Nephron (organoid): Measurements from ENCODE around the gene CLC.

Experiments used
- H3K27ac Mint-ChIP-seq, 3 experiments: 2 replicates each; pipeline ENCODE4 v1.8.0; 2020; ENCODE audit warnings: mixed read lengths in 3 of 3, mild to moderate bottlenecking in 2 of 3, moderate library complexity in 1 of 3
- H3K27me3 Mint-ChIP-seq: 2 replicates; pipeline ENCODE4 v1.8.0; 2021; ENCODE audit warnings: low read depth, mild to moderate bottlenecking, moderate library complexity, mixed read lengths
- H3K36me3 Mint-ChIP-seq: 2 replicates; pipeline ENCODE4 v1.8.0; 2020; ENCODE audit warnings: low read depth, mixed read lengths
- H3K4me1 Mint-ChIP-seq: 2 replicates; pipeline ENCODE4 v1.8.0; 2020; ENCODE audit warnings: mixed read lengths
- H3K4me3 Mint-ChIP-seq, 3 experiments: 2 replicates each; pipeline ENCODE4 v1.8.0; 2020; ENCODE audit warnings: mild to moderate bottlenecking in 3 of 3, mixed read lengths in 3 of 3, moderate library complexity in 2 of 3
- H3K9me3 Mint-ChIP-seq: 2 replicates; pipeline ENCODE4 v1.8.0; 2020; ENCODE audit warnings: mixed read lengths
- TF ChIP-seq, protein P1 (sequence below), 3 experiments: fragments of 200-600 bp; sonication (generic); IDR thresholded peaks; one replicate each; pipeline ENCODE4 v1.5.0; 2021; ENCODE audit warnings: antibody characterized with exemption in 3 of 3; ENCODE audit not compliant: unreplicated experiment in 3 of 3

Gene CLC

DNA sequence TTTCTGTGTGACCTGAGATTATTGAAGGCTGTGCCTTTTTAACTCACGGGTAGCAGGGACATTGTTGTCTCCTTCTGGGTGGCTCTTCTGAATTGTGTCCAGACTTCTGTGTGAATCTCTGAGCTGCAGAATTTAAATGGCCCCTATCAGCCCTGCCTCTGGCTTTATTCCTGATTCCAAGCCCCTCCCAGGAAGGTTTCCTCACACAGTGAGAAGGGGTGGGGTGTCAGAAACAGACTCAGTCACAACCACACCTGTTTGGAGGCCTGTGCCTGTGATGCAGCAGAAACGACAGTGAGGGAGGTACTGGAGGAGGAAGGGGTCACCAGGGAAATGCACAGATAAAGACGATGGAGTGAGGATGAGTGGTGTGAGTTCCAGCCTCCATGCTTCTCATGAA, at the start of gene CLC:
Gene CLC (minus strand): TSS at position 139 of the 400 bp plus-strand sequence. CDS start 77 bp downstream, at position 62.
- no peak within 1 kb of the TSS for H3K4me3 Mint-ChIP-seq
- H3K36me3 Mint-ChIP-seq = no peaks in the 10 kb centered on the region
- H3K27ac Mint-ChIP-seq = no peak within 1 kb of the TSS
- TF ChIP-seq, protein P1, sequence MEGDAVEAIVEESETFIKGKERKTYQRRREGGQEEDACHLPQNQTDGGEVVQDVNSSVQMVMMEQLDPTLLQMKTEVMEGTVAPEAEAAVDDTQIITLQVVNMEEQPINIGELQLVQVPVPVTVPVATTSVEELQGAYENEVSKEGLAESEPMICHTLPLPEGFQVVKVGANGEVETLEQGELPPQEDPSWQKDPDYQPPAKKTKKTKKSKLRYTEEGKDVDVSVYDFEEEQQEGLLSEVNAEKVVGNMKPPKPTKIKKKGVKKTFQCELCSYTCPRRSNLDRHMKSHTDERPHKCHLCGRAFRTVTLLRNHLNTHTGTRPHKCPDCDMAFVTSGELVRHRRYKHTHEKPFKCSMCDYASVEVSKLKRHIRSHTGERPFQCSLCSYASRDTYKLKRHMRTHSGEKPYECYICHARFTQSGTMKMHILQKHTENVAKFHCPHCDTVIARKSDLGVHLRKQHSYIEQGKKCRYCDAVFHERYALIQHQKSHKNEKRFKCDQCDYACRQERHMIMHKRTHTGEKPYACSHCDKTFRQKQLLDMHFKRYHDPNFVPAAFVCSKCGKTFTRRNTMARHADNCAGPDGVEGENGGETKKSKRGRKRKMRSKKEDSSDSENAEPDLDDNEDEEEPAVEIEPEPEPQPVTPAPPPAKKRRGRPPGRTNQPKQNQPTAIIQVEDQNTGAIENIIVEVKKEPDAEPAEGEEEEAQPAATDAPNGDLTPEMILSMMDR (IDR thresholded peaks at IDR 0.05; ENCODE audit: unreplicated experiment in 3 of 3) = no peak
- H3K27me3 Mint-ChIP-seq = peaks cover 7% of the 10 kb centered on the region
- H3K9me3 Mint-ChIP-seq = no peaks in the 10 kb centered on the region
- no peaks in the 10 kb centered on the region for H3K4me1 Mint-ChIP-seq

DNA sequence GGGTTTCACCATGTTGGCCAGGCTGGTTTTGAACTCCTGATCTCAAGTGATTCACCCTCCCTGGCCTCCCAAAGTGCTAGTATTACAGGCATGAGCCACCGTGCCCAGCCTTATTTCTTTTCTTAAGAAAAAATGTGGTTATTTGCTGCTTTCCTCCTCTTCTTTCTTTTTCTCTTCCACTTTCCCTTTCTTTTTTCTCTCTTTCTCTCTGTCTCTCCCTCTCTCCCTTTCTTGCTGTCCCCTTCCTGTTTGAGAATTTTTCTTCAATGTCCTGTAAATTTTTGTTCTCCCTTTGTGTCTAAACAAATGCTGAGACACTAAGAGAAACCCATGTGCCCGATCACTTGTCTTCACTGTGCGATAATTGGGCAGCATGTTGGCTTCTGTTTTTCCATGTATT, 43.1 kb upstream of the CLC start:
- H3K4me1 Mint-ChIP-seq = no peaks in the 10 kb centered on the region
- H3K36me3 Mint-ChIP-seq = no peaks in the 10 kb centered on the region
- H3K27ac Mint-ChIP-seq = no peak overlapping the region
- peaks cover 25% of the 10 kb centered on the region for H3K27me3 Mint-ChIP-seq
- no peaks in the 10 kb centered on the region for H3K9me3 Mint-ChIP-seq
- TF ChIP-seq, protein P1 (IDR thresholded peaks at IDR 0.05; ENCODE audit: unreplicated experiment in 3 of 3) = no peak
- H3K4me3 Mint-ChIP-seq = no peak overlapping the region

DNA sequence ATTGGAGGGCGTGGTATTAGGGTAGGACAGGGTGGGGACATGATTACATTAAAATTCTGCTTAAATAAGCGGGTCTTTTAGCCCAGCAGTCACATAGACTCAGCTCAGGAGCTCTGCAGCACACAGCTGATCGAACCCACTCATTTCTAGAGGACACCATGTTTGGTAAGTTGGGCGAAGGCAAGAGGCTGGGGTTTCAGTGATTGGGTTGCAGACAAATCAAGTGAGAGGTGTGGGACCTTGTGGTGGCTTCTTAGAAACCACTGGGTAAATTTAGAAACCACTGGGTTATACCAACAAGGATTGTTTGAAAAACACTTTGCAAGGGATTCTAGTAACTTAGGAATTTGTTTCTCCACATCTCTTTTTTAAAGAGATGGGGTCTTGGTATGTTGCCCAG, 40.9 kb upstream of the CLC start, which contains the start of gene LEUTX:
Gene LEUTX (plus strand): TSS at position 92 of the 400 bp plus-strand sequence. CDS start 67 bp downstream, at position 159.
- no peaks in the 10 kb centered on the region for H3K9me3 Mint-ChIP-seq
- H3K36me3 Mint-ChIP-seq = no peaks in the 10 kb centered on the region
- no peak within 1 kb of the TSS for H3K27ac Mint-ChIP-seq
- H3K27me3 Mint-ChIP-seq = peaks cover 23% of the 10 kb centered on the region
- TF ChIP-seq, protein P1 (IDR thresholded peaks at IDR 0.05; ENCODE audit: unreplicated experiment in 3 of 3) = no peak
- H3K4me3 Mint-ChIP-seq = no peak within 1 kb of the TSS
- no peaks in the 10 kb centered on the region for H3K4me1 Mint-ChIP-seq

DNA sequence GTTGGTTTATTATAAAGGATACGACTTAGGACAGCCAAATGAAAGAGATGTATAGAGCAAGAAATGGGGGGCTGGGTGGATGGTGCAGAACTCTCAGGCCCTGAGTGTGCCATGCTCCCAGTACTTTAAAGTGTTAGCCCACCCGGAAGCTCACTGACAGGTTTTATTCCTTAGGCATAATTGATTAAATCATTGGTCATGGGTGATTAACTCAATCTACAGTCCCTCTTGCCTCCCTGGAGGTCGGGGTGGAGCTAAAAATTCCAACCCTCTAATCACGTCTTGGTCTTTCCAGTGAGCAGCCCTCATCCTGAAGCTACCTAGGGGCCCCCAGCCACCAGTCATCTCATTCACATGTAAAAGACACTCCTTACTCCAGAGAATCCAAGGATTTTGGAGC, 31.0 kb upstream of the CLC start:
- no peaks in the 10 kb centered on the region for H3K36me3 Mint-ChIP-seq
- H3K27ac Mint-ChIP-seq = peak overlapping the region in 1 of 3 experiments; percentile 24
- TF ChIP-seq, protein P1 (IDR thresholded peaks at IDR 0.05; ENCODE audit: unreplicated experiment in 3 of 3) = no peak
- H3K4me3 Mint-ChIP-seq = no peak overlapping the region
- H3K27me3 Mint-ChIP-seq = peaks cover 3% of the 10 kb centered on the region
- H3K9me3 Mint-ChIP-seq = no peaks in the 10 kb centered on the region
- H3K4me1 Mint-ChIP-seq = no peaks in the 10 kb centered on the region

DNA sequence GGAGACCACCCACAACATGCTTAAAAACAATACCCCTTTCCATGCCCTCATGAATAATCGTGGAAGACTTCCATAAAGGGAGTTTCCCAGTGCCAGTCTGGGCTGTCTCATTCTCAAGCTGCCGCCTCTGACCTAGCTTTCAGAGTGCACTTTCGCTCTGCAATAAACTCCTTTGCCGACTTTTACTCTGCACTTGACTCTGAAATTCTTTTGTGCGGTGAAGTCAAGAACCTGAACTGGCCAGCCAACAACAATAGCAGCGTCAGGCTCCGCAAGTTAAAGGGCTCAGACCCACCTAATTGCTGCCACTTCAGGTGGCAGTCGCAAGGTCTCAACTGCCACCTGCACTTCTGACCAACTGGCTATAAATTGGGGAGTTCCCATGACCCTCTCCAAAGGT, 30.5 kb upstream of the CLC start:
- TF ChIP-seq, protein P1 (IDR thresholded peaks at IDR 0.05; ENCODE audit: unreplicated experiment in 3 of 3) = no peak
- H3K36me3 Mint-ChIP-seq = no peaks in the 10 kb centered on the region
- H3K4me1 Mint-ChIP-seq = no peaks in the 10 kb centered on the region
- H3K27me3 Mint-ChIP-seq = peaks cover 3% of the 10 kb centered on the region
- no peaks in the 10 kb centered on the region for H3K9me3 Mint-ChIP-seq
- H3K27ac Mint-ChIP-seq = peak overlapping the region in 1 of 3 experiments; percentile 24
- H3K4me3 Mint-ChIP-seq = no peak overlapping the region
